ENCODE measurements around the gene NR4A1. TPM values are rescaled to one million over a fixed set of nuclear protein-coding genes. Genes with fewer than 3 reads are reported as not detected.

The NR4A1 gene
- total and polyA plus RNA-seq, 10 of the 15 experiments (the other 5 are each of a cell fraction or from before 2014, with no cell fraction given) = 0.05 to 7.9 (median 2.2) TPM; not detected in 1

GRCh38 chr12:52082669-52082987 lies 31.4 kb downstream of the NR4A1 start (continued):
- TF ChIP-seq ATF3 (IDR thresholded peaks at IDR 0.05; ENCODE audit: borderline replicate concordance, extremely low read depth, low read depth, low read length) (no peak), RCOR1 (conservative IDR thresholded peaks at IDR 0.05; ENCODE audit: low read depth, low read length) (no peak), MXI1 (IDR thresholded peaks at IDR 0.05; ENCODE audit: low read depth, low read length) (no peak), PAX8 (IDR thresholded peaks at IDR 0.05) (no peak), WRNIP1 (IDR thresholded peaks at IDR 0.05; ENCODE audit: borderline replicate concordance, low read depth, low read length) (no peak), NR2F1 (conservative IDR thresholded peaks at IDR 0.05) (no peak), RFX5 (IDR thresholded peaks at IDR 0.05; ENCODE audit: low read depth, low read length) (no peak)

- Histone ChIP-seq H3K9me3 (replicated peaks; ENCODE audit: control insufficient read depth, insufficient read depth, low read length) (no peaks in the 10 kb centered on the region), H3K79me2 (ENCODE audit: control insufficient read depth, insufficient read depth, low read length) (no peaks in the 10 kb centered on the region), H3K27me3 (replicated peaks in 1 of 2; ENCODE audit: control insufficient read depth in 2 of 2, insufficient read depth in 2 of 2, low read length in 1 of 2) (no peaks in the 10 kb centered on the region; a peak in 1 of 4 replicates), H3K27ac (ENCODE audit: control insufficient read depth, insufficient read depth) (no peak overlapping the region), H3K4me2 (ENCODE audit: control insufficient read depth, insufficient read depth) (no peak overlapping the region), H3K9ac (ENCODE audit: control insufficient read depth, insufficient read depth, low read length) (no peak overlapping the region), H3K36me3 (ENCODE audit: control insufficient read depth in 2 of 2, insufficient read depth in 2 of 2, low read length in 1 of 2) (peaks cover under 1 to 5% of the 10 kb centered on the region in 2 experiments; a peak in 2 of 4 replicates), H3K4me1 (ENCODE audit: control insufficient read depth, insufficient read depth, low read length) (peaks cover 16% of the 10 kb centered on the region), H3K4me3 (no peak overlapping the region), H4K20me1 (ENCODE audit: control insufficient read depth, insufficient read depth) (no peaks in the 10 kb centered on the region), H2AFZ (ENCODE audit: control insufficient read depth, low read depth, low read length) (no peak overlapping the region)
- intact Hi-C loops (cut with micrococcal nuclease; ENCODE audit: unreplicated experiment) = loop anchor here (1.0 kb wide), 2 partner anchors 33 to 58 kb away; no protein-coding TSS in a partner anchor
- ChIA-PET RAD21 (ENCODE audit: unreplicated experiment) (interaction anchor here (0.6 to 3.7 kb wide), 15 partner anchors 14 to 60 kb away, joined by 3 to 111 read pairs (median 5); partner anchors contain the start of genes ATG101 and NR4A1), POLR2A (interaction anchor here (1.4 kb wide), 1 partner anchor 11 kb away, joined by 6 read pairs; no protein-coding TSS in a partner anchor), SMC1A (ENCODE audit: uncharacterized antibody, unreplicated experiment) (interaction anchor here (1.0 to 12.5 kb wide), 6 partner anchors 12 to 55 kb away, joined by 3 to 322 read pairs (median 20); partner anchors contain the start of gene ATG101), CTCF (interaction anchor here (0.9 to 13.1 kb wide), 18 partner anchors 8 to 92 kb away, joined by 3 to 622 read pairs (median 6); partner anchors contain the start of genes ATG101 and NR4A1)
- in situ Hi-C loops (cut with MboI) = loop anchor here (5.0 kb wide), 1 partner anchor 56 kb away; no protein-coding TSS in a partner anchor
- FAIRE-seq = peak; percentile 89
- no TSS peak for BruUV-seq (replicated peaks)
- peak; percentile 79 for ATAC-seq
- WGBS (ENCODE audit: insufficient coverage, insufficient replicate concordance, low lambda C conversion rate, missing lambda C conversion rate) = 24% methylated on average over 11 of the region's 11 CpGs
- DNase-seq (ENCODE audit: low read depth, low spot score) = no peak
- TF ChIP-seq YY1 (IDR thresholded peaks at IDR 0.05; ENCODE audit: low read depth, low read length) (peak; percentile 46; the same call in 1 of the 2 replicates), EZH2 (IDR thresholded peaks at IDR 0.05; ENCODE audit: borderline replicate concordance, control insufficient read depth, low read depth, low read length) (no peak), NR2C2 (IDR thresholded peaks at IDR 0.05; ENCODE audit: borderline replicate concordance, control insufficient read depth, insufficient read length, low read depth) (no peak), NR2C1 (IDR thresholded peaks at IDR 0.05) (no peak), RB1 (IDR thresholded peaks at IDR 0.05; ENCODE audit: borderline replicate concordance) (peak; percentile 74; the same call in 1 of the 2 replicates), SUPT20H (IDR thresholded peaks at IDR 0.05; ENCODE audit: borderline replicate concordance, control insufficient read depth, low read depth, low read length) (no peak), POU2F2 (IDR thresholded peaks at IDR 0.05; ENCODE audit: borderline replicate concordance, low read depth, low read length) (no peak), SRF (IDR thresholded peaks at IDR 0.05; ENCODE audit: low read depth in 2 of 2, low read length in 2 of 2) (no peak), JUNB (IDR thresholded peaks at IDR 0.05) (no peak), IRF5 (IDR thresholded peaks at IDR 0.05; ENCODE audit: borderline replicate concordance) (no peak), ZNF207 (IDR thresholded peaks at IDR 0.05; ENCODE audit: borderline replicate concordance) (no peak), TCF3 (IDR thresholded peaks at IDR 0.05; ENCODE audit: borderline replicate concordance, insufficient read depth, low read depth, low read length) (no peak), HCFC1 (IDR thresholded peaks at IDR 0.05; ENCODE audit: low read length) (no peak), BMI1 (IDR thresholded peaks at IDR 0.05; ENCODE audit: borderline replicate concordance) (no peak), KLF5 (IDR thresholded peaks at IDR 0.05; ENCODE audit: partially characterized antibody) (no peak), POLR2A (IDR thresholded peaks at IDR 0.05; ENCODE audit: low read depth, low read length) (no peak), PML (IDR thresholded peaks at IDR 0.05; ENCODE audit: low read length) (no peak)
Observed at GRCh38 chr12:52082988-52083637, 31.9 kb downstream of the NR4A1 start.
